Measurements from ENCODE around the gene EREG. TPM values are rescaled to one million over a fixed set of nuclear protein-coding genes. Genes with fewer than 3 reads are reported as not detected.

Gene EREG
- total RNA-seq, 4 donors from 2014 or later: 2.4 to 4.6 (median 3.7) TPM

DNA sequence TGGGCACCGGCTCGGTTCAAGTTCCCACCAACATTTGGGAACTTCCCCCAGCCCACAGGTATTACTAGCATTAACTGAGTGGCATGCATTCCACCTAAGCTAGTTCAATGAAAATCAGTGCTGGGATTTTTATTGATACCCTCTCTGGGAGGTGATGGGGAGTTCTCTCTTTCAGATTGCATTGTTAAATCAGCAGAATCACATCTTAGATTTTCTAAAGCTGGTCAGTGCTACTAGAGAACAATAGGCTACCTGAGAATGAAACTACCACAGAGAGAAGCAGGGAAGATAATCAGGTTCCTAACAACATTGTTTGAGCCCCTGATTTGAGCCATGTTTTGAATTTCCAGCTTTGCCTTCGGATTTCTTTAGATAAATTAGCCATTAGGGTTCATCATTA, 40.7 kb upstream of the EREG start:
- no peak for TF ChIP-seq POLR2AphosphoS5 (IDR thresholded peaks at IDR 0.05)
- TF ChIP-seq, protein P1, sequence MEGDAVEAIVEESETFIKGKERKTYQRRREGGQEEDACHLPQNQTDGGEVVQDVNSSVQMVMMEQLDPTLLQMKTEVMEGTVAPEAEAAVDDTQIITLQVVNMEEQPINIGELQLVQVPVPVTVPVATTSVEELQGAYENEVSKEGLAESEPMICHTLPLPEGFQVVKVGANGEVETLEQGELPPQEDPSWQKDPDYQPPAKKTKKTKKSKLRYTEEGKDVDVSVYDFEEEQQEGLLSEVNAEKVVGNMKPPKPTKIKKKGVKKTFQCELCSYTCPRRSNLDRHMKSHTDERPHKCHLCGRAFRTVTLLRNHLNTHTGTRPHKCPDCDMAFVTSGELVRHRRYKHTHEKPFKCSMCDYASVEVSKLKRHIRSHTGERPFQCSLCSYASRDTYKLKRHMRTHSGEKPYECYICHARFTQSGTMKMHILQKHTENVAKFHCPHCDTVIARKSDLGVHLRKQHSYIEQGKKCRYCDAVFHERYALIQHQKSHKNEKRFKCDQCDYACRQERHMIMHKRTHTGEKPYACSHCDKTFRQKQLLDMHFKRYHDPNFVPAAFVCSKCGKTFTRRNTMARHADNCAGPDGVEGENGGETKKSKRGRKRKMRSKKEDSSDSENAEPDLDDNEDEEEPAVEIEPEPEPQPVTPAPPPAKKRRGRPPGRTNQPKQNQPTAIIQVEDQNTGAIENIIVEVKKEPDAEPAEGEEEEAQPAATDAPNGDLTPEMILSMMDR (IDR thresholded peaks at IDR 0.05): no peak
- no peak for TF ChIP-seq EP300 (IDR thresholded peaks at IDR 0.05)
- TF ChIP-seq POLR2A (IDR thresholded peaks at IDR 0.05; ENCODE audit: low read depth): no peak

DNA sequence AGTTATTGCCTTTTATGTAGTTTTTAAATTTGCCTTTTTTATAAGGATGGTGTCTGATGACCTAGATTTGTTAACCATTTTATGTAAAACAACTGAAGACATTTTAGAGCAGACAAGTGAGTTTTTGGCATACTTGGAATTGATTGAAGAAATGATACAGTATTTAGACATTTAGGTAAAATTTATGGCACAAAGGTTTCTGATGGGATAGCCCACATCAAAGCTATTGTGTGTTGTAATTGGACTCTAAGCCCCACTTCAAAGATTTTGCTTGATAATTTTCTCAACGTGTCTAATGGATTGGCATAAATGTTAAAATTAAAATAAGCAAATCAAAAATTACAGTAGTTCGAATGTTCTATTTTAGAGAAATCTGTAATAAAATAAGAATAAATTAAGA, 39.1 kb upstream of the EREG start:
- Histone ChIP-seq H3K9me3 (no peaks in the 10 kb centered on the region), H3K36me3 (no peaks in the 10 kb centered on the region), H3K27ac (replicated peaks in 1 of 4) (no peak overlapping the region), H3K4me3 (no peak overlapping the region), H3K27me3 (no peaks in the 10 kb centered on the region), H3K4me1 (no peaks in the 10 kb centered on the region)
- intact Hi-C loops (cut with DNase I): no loop called here
- DNase-seq (ENCODE audit: extremely low spot score): no peak
- TF ChIP-seq POLR2AphosphoS5 (IDR thresholded peaks at IDR 0.05): no peak
- TF ChIP-seq, protein P1 (IDR thresholded peaks at IDR 0.05): no peak
- 85% methylated on average over 2 of the region's 2 CpGs for WGBS

More for the DNA sequence above, 40.7 kb upstream of the EREG start:
- Histone ChIP-seq H3K36me3 (no peaks in the 10 kb centered on the region), H3K9me3 (no peaks in the 10 kb centered on the region), H3K27me3 (no peaks in the 10 kb centered on the region), H3K27ac (replicated peaks in 1 of 4) (no peak overlapping the region), H3K4me3 (no peak overlapping the region), H3K4me1 (peaks cover 0 to 8% (median 4%) of the 10 kb centered on the region in 4 donors)
- WGBS: 84% methylated on average over 3 of the region's 3 CpGs
- DNase-seq (ENCODE audit: extremely low spot score): no peak
- intact Hi-C loops (cut with DNase I): no loop called here

DNA sequence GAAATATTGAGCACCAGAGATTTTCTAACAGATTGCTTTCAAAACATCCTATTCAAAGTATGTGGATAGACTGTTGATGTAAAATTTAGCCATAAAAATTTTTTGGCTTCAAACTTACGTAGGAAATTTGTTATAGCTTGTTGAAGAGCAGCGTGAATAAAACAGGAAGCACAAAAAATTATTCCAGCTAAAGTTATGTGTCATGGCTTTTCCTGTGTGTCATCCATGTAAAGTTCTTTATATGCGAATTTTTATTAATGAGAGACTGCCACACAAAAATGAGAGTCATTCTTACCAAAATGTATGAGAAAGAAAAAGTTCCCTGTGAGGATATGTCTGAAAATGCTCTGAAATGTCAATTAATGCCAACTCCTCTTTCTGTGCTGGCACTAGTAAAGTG, 37.2 kb upstream of the EREG start:
- no peak overlapping the region for H3K27ac ChIP-seq (replicated peaks in 1 of 4)
- no peaks in the 10 kb centered on the region for H3K4me1 ChIP-seq
- no peaks in the 10 kb centered on the region for H3K27me3 ChIP-seq
- TF ChIP-seq POLR2AphosphoS5 (IDR thresholded peaks at IDR 0.05) (no peak), POLR2A (IDR thresholded peaks at IDR 0.05; ENCODE audit: low read depth) (no peak), EP300 (IDR thresholded peaks at IDR 0.05) (no peak)
- TF ChIP-seq, protein P1 (IDR thresholded peaks at IDR 0.05): no peak
- DNase-seq (ENCODE audit: extremely low spot score): no peak
- H3K9me3 ChIP-seq: no peaks in the 10 kb centered on the region
- WGBS: 49% methylated on average over 3 of the region's 3 CpGs
- H3K36me3 ChIP-seq: no peaks in the 10 kb centered on the region
- H3K4me3 ChIP-seq: no peak overlapping the region
- intact Hi-C loops (cut with DNase I): no loop called here

DNA sequence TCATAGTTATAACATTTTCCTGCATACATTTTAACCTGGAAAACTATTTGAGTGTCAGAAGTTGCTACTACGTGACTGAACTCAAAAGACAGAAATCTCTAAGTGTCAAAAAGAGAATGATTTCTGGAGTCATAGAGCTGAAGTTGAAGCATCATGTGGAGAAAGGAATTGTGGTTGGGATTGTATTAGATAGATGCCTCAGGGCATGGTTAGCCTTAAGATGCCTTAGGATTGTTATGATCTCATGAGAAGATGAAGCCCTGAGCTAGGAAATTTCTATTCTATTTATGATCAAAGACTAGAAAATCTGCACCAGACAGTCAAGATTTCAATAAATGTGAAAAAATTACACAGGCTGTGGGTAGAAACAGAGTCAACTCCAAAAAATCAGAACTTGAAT, 36.4 kb upstream of the EREG start:
- H3K36me3 ChIP-seq: no peaks in the 10 kb centered on the region
- DNase-seq (ENCODE audit: extremely low spot score): no peak
- H3K4me3 ChIP-seq: no peak overlapping the region
- no peaks in the 10 kb centered on the region for H3K4me1 ChIP-seq
- WGBS: 88% methylated on average over 1 of the region's 1 CpG
- intact Hi-C loops (cut with DNase I): no loop called here
- H3K27me3 ChIP-seq: no peaks in the 10 kb centered on the region
- H3K27ac ChIP-seq (replicated peaks in 1 of 4): no peak overlapping the region
- H3K9me3 ChIP-seq: no peaks in the 10 kb centered on the region
- no peak for TF ChIP-seq POLR2A (IDR thresholded peaks at IDR 0.05; ENCODE audit: low read depth)
- no peak for TF ChIP-seq POLR2AphosphoS5 (IDR thresholded peaks at IDR 0.05)
- TF ChIP-seq, protein P1 (IDR thresholded peaks at IDR 0.05): no peak
- TF ChIP-seq EP300 (IDR thresholded peaks at IDR 0.05): no peak

DNA sequence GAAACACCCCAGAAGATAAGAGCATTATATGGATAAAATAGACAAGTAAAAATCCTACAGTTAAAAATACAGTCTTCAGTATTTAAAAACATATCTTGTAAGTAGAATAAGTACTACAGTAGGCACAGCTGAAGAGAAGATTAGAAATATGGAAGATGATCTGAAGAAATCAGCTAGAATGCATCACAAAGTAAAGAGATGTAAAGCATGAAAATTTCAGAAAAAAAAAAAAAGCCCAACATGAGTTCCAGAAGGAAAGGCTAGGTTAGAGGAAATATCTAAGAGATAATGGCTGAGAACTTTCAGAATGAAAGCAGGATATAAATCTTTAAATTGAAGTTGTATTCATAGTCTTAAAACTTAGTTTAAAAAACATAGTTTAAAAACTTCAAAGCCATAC, 35.6 kb upstream of the EREG start:
- TF ChIP-seq, protein P1 (IDR thresholded peaks at IDR 0.05): no peak
- TF ChIP-seq EP300 (IDR thresholded peaks at IDR 0.05): no peak
- H3K4me1 ChIP-seq: no peaks in the 10 kb centered on the region
- H3K36me3 ChIP-seq: no peaks in the 10 kb centered on the region
- no peak overlapping the region for H3K27ac ChIP-seq (replicated peaks in 1 of 4)
- no peaks in the 10 kb centered on the region for H3K9me3 ChIP-seq
- DNase-seq (ENCODE audit: extremely low spot score): no peak
- no peak overlapping the region for H3K4me3 ChIP-seq
- intact Hi-C loops (cut with DNase I): no loop called here
- no peaks in the 10 kb centered on the region for H3K27me3 ChIP-seq
